Endothelial cell of umbilical vein (primary cell): Measurements from ENCODE around the gene XRN1. TPM values are rescaled to one million over a fixed set of nuclear protein-coding genes. Genes with fewer than 3 reads are reported as not detected.
"Not testable (repeated sequence)": the region's sequence is repeated elsewhere in the genome, so short reads cannot be mapped to it uniquely, and the experiment has no call there.

Experiments used
- BruUV-seq: library from RNA; stranded (reverse); fragments of 400-500 nt; replicated peaks from 2 replicates; lab custom pipeline; 2021; lab: Mats Ljungman, UMichigan
- CTCF ChIA-PET: fragments of 300-600, 350-600 bp; sonication (Branson Sonifier 250); formaldehyde crosslinking; loops from one replicate; lab custom pipeline; 2021; ENCODE audit warnings: antibody characterized with exemption, inconsistent platforms; lab: Charles Lee
- POLR2A ChIA-PET: fragments of 300-600, 350-600 bp; sonication (Branson Sonifier 250); formaldehyde crosslinking; loops from one replicate; lab custom pipeline; 2021; ENCODE audit warnings: antibody characterized with exemption, inconsistent platforms; lab: Charles Lee
- DNase-seq: peaks from one replicate; pipeline ENCODE4 v3.0.0-alpha.2; 2011; ENCODE audit warnings: low read depth, low spot score
- FAIRE-seq: peaks from 2 replicates; lab custom pipeline; 2011; peaks lifted over from hg19 to GRCh38; lab: Jason Lieb, UNC
- H2AFZ ChIP-seq: 2 replicates; pipeline ENCODE4 v1.6.0; 2012; ENCODE audit warnings: low read depth, low read length, control low read depth, inconsistent platforms
- H3K27ac ChIP-seq: 2 replicates; pipeline ENCODE4 v1.5.1; 2011; ENCODE audit warnings: low read depth, mild to moderate bottlenecking, control low read depth, low read length, moderate library complexity; ENCODE audit not compliant: insufficient read depth
- H3K27me3 ChIP-seq, 2 experiments: 2 replicates each; pipeline versions ENCODE4 v1.6.0 to v1.6.1; 2011; ENCODE audit warnings: low read length in 2 of 2, mixed read lengths in 1 of 2; ENCODE audit not compliant: control insufficient read depth in 2 of 2, insufficient read depth in 2 of 2
- H3K36me3 ChIP-seq, 2 experiments: 2 replicates in 1 of 2; 3 replicates in 1 of 2; pipeline ENCODE4 v1.5.1; 2011; ENCODE audit warnings: low read length in 2 of 2, mild to moderate bottlenecking in 1 of 2, moderate library complexity in 1 of 2; ENCODE audit not compliant: control insufficient read depth in 2 of 2, insufficient read depth in 2 of 2; ENCODE audit errors: extremely low read depth in 1 of 2
- H3K4me1 ChIP-seq: 3 replicates; pipeline ENCODE4 v1.5.1; 2011; ENCODE audit warnings: mild to moderate bottlenecking, low read length; ENCODE audit not compliant: control insufficient read depth, insufficient read depth; ENCODE audit errors: extremely low read depth
- H3K4me2 ChIP-seq: 2 replicates; pipeline ENCODE4 v1.6.1; 2011; ENCODE audit warnings: low read length, control low read depth, mixed read lengths; ENCODE audit not compliant: insufficient read depth
- H3K4me3 ChIP-seq, 3 experiments: fragments of 200-600 bp in 1 of 3; sonication (generic), shearing (Covaris generic) in 1 of 3; replicated peaks in 1 of 3; 2 replicates each; pipeline ENCODE4 v1.5.1; 2011 to 2016; ENCODE audit warnings: control low read depth in 3 of 3, low read length in 3 of 3, mild to moderate bottlenecking in 2 of 3, inconsistent platforms in 1 of 3, low read depth in 1 of 3, moderate library complexity in 1 of 3; ENCODE audit not compliant: insufficient read depth in 1 of 3
- H3K79me2 ChIP-seq: 2 replicates; pipeline ENCODE4 v1.6.0; 2012; ENCODE audit warnings: low read length, inconsistent platforms; ENCODE audit not compliant: control insufficient read depth, insufficient read depth
- H3K9ac ChIP-seq: replicated peaks from 2 replicates; pipeline ENCODE3; 2011; ENCODE audit warnings: low read length, control low read depth; ENCODE audit not compliant: insufficient read depth; ENCODE audit errors: extremely low read depth
- H3K9me1 ChIP-seq: replicated peaks from 3 replicates; pipeline ENCODE4 v1.6.0; 2011; ENCODE audit warnings: mild to moderate bottlenecking, low read length; ENCODE audit not compliant: control insufficient read depth, insufficient read depth; ENCODE audit errors: extremely low read depth
- H3K9me3 ChIP-seq: replicated peaks from 2 replicates; pipeline ENCODE4 v1.5.1; 2012; ENCODE audit warnings: low read length, inconsistent platforms; ENCODE audit not compliant: control insufficient read depth, insufficient read depth
- H4K20me1 ChIP-seq: replicated peaks from 2 replicates; pipeline ENCODE3; 2011; ENCODE audit warnings: mild to moderate bottlenecking, low read length; ENCODE audit not compliant: control insufficient read depth, insufficient read depth; ENCODE audit errors: extremely low read depth
- CTCF ChIP-seq, 2 donors: IDR thresholded peaks; 1 replicate in 1 of 2; 2 replicates in 1 of 2; pipeline ENCODE4 v1.5.1; 2011; ENCODE audit warnings: low read length in 2 of 2, mild to moderate bottlenecking in 2 of 2, moderate library complexity in 2 of 2, control low read depth in 1 of 2, inconsistent platforms in 1 of 2, low read depth in 1 of 2; ENCODE audit not compliant: insufficient read depth in 1 of 2; ENCODE audit errors: extremely low read depth in 1 of 2
- EZH2 ChIP-seq: IDR thresholded peaks from 2 replicates; pipeline ENCODE4 v1.6.1; 2012; ENCODE audit warnings: borderline replicate concordance, low read depth, mild to moderate bottlenecking, moderate library complexity, low read length, inconsistent platforms; ENCODE audit not compliant: severe bottlenecking
- FOS ChIP-seq: IDR thresholded peaks from 2 replicates; pipeline ENCODE4 v1.6.1; 2011; ENCODE audit warnings: mild to moderate bottlenecking, low read length, moderate library complexity, borderline replicate concordance; ENCODE audit not compliant: insufficient read depth
- GATA2 ChIP-seq: IDR thresholded peaks from 2 replicates; pipeline ENCODE4 v1.7.0; 2011; ENCODE audit warnings: low read depth, mild to moderate bottlenecking, moderate library complexity, mixed read lengths, low read length; ENCODE audit not compliant: insufficient read length, insufficient read depth
- JUN ChIP-seq: IDR thresholded peaks from 2 replicates; pipeline ENCODE4 v1.6.1; 2011; ENCODE audit warnings: borderline replicate concordance, low read depth; ENCODE audit not compliant: insufficient read length, insufficient read depth
- MAX ChIP-seq: IDR thresholded peaks from 2 replicates; pipeline ENCODE4 v1.6.1; 2011; ENCODE audit not compliant: insufficient read depth, insufficient read length
- MYC ChIP-seq: IDR thresholded peaks from one replicate; pipeline ENCODE4 v1.6.1; 2011; ENCODE audit warnings: mild to moderate bottlenecking, low read depth, low read length
- POLR2A ChIP-seq: IDR thresholded peaks from 2 replicates; pipeline ENCODE4 v1.6.1; 2012; ENCODE audit warnings: low read depth, mild to moderate bottlenecking, control low read depth, low read length
- POLR2AphosphoS5 ChIP-seq: IDR thresholded peaks from 2 replicates; pipeline ENCODE4 v1.6.1; 2012; ENCODE audit warnings: low read depth, mild to moderate bottlenecking, control low read depth, low read length, moderate library complexity; ENCODE audit not compliant: insufficient read depth
- dilution Hi-C: fragments of 300-500 bp; cut with MboI; formaldehyde crosslinking; loops from one replicate; pipeline ENCODE4 v1.15.0; 2019; ENCODE audit warnings: low sequenced_read_pairs; ENCODE audit not compliant: extremely low pct_ligation_motif_present
- intact Hi-C: fragments of 100-400 bp; cut with micrococcal nuclease; formaldehyde crosslinking; loops from one replicate; pipeline ENCODE4 v1.10.0; 2022
- polyA plus RNA-seq, 4 experiments: library from polyadenylated mRNA; depleted of rRNA in 3 of 4; stranded (reverse) in 3 of 4; unstranded in 1 of 4; fragments of >200 nt; gene quantifications; 2 replicates each; pipeline versions ENCODE4 v1.2.1 to v1.2.3, GENCODE V29; 2011 to 2012; ENCODE audit warnings: missing spikeins in 1 of 4
- total RNA-seq: library from RNA; stranded (reverse); gene quantifications from 2 replicates; pipeline ENCODE4 v1.2.3, GENCODE V29; 2021

The XRN1 gene
- total and polyA plus RNA-seq, 2 donors (not counting 3 experiments of a cell fraction or from before 2014, with no cell fraction given) = 4.4 to 40.0 TPM

- dilution Hi-C loops (no loop called here), intact Hi-C loops (no loop called here)
- no peaks in the 10 kb centered on the region for H4K20me1 ChIP-seq
- DNase-seq (no peak), FAIRE-seq (peak; percentile 35)
- no peak overlapping the region for H3K4me2 ChIP-seq
- no peaks in the 10 kb centered on the region for H3K9me1 ChIP-seq
- ChIA-PET CTCF (interaction anchor here (1.0 to 1.2 kb wide), 2 partner anchors 11 to 16 kb away, joined by 3 read pairs; no protein-coding TSS in a partner anchor), POLR2A (no interaction called here)
- no peak overlapping the region for H3K9ac ChIP-seq
- BruUV-seq = no TSS peak
- H3K4me1 ChIP-seq = no peaks in the 10 kb centered on the region
- H3K36me3 ChIP-seq = peaks cover 1 to 2% of the 10 kb centered on the region in 2 experiments
- H2AFZ ChIP-seq = no peak overlapping the region
- no peak for TF ChIP-seq EZH2
- no peak for TF ChIP-seq MYC
- no peak for TF ChIP-seq GATA2
- TF ChIP-seq POLR2A = no peak
- TF ChIP-seq CTCF (IDR thresholded peaks at IDR 0.05; ENCODE audit: extremely low read depth in 1 of 2, insufficient read depth in 1 of 2, low read depth in 1 of 2, low read length in 2 of 2) = no peak
- TF ChIP-seq POLR2AphosphoS5 = no peak
- no peak for TF ChIP-seq MAX
- no peak for TF ChIP-seq FOS
- no peak for TF ChIP-seq JUN
- no peaks in the 10 kb centered on the region for H3K79me2 ChIP-seq
- no peaks in the 10 kb centered on the region for H3K27me3 ChIP-seq
- no peaks in the 10 kb centered on the region for H3K9me3 ChIP-seq
- H3K27ac ChIP-seq = no peak overlapping the region
- no peak overlapping the region for H3K4me3 ChIP-seq
These were observed 73.2 kb downstream of the XRN1 start for GRCh38 chr3:142374687-142375086.

- DNase-seq, H3K27me3 ChIP-seq, H3K9me3 ChIP-seq, dilution Hi-C loops, H3K9ac ChIP-seq, POLR2A ChIA-PET, intact Hi-C loops, H3K4me1 ChIP-seq, H2AFZ ChIP-seq, H3K36me3 ChIP-seq, H3K4me2 ChIP-seq, FAIRE-seq, H3K4me3 ChIP-seq, BruUV-seq, H4K20me1 ChIP-seq, H3K9me1 ChIP-seq, H3K79me2 ChIP-seq, H3K27ac ChIP-seq: not testable (repeated sequence)
- CTCF ChIA-PET = interaction anchor here (1.7 kb wide), 1 partner anchor 10 kb away, joined by 5 read pairs; no protein-coding TSS in a partner anchor
These were observed 78.3 kb downstream of the XRN1 start for GRCh38 chr3:142369576-142369975.
